GM19372 (cell line): ENCODE results near the gene KCNE4.
A peak's percentile ranks its signal among the peaks of the same experiment; 100 is the strongest.

Experiments used
- ATAC-seq: cut with Tn5 transposase; IDR thresholded peaks from one replicate; pipeline ENCODE4 v1.9.1; 2021; ENCODE audit warnings: mild to moderate bottlenecking, low read depth, moderate library complexity; ENCODE audit not compliant: unreplicated experiment

The KCNE4 gene

DNA sequence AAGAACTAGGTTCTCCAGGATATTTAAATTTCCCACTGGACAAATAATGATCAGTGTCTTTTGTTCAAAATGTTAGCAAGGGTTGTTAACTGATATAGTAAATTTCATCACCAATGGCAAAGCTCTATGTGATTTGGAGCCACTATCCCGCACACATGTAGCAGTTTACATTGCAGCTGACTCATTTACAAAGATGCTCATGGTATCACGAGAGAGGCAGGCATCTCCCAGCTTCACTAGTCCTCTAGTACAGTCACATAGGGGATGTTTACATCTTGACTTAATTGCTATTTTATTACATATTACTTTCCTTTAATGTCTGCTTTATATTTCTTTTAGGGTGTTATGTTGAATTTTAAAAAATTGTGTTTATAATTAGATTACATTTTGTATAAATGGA, 30.7 kb downstream of the KCNE4 start:
- ATAC-seq = no peak

DNA sequence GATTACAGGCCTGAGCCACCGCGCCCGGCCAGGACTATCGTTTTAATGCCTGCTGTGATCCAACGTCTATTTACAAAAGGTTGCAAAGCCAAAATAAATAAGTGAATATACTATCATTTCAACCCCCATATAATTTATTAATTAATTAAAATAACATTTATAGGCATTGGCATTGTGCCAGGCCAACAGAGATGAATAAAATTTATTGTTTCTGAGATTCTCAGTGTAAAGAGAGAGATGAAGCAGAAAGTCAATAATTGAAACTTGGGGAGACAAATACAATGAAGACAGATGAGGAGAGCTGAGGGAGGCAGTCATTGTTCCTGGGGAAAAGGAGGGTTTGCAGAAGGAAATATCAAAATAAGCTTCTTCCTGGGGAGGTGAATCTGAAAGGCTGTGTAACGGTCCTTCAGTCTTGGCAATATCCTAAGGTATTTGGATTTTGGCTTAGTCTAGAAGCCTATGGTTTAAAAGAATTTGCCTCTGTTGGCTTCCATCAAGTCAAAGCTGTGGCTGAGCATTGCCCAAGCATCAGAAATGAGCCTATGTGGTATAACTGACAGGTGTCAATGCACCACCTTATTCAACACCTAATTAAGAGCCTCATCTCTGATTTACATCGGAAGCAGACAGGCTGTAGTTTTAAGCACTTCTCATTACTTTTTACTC, 31.5 kb downstream of the KCNE4 start:
- ATAC-seq = no peak

- no peak for ATAC-seq
These were observed 32.9 kb downstream of the KCNE4 start for GRCh38 chr2:223084873-223085272.

GRCh38 chr2:223086370-223086981, 34.5 kb downstream of the KCNE4 start:
- no peak for ATAC-seq

- ATAC-seq = no peak
These were observed 35.5 kb downstream of the KCNE4 start for GRCh38 chr2:223087466-223087865.

DNA sequence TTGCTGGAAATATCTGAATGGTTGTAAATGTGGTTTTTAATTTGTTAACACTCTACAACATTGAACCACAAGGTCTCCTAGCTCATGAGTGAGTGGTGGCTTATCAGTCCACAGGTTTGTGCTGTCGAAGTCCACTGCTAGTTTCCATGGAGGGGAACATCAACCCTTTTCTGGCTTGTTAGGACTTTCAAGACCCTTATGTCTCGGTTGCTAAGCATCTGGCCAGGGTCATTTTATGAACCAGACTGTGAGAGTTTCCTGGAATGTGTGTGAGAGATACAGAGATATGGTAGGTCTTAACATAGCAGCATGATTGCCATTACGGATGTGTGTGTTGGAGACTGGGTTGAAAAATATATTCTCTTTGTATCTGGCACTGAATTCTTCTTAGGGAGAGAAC, 36.9 kb downstream of the KCNE4 start:
- ATAC-seq = no peak

GRCh38 chr2:223090039-223090438, 38.0 kb downstream of the KCNE4 start:
- no peak for ATAC-seq

GRCh38 chr2:223090540-223091235, 38.7 kb downstream of the KCNE4 start:
- no peak for ATAC-seq

GRCh38 chr2:223092667-223093066, 40.7 kb downstream of the KCNE4 start:
- no peak for ATAC-seq

DNA sequence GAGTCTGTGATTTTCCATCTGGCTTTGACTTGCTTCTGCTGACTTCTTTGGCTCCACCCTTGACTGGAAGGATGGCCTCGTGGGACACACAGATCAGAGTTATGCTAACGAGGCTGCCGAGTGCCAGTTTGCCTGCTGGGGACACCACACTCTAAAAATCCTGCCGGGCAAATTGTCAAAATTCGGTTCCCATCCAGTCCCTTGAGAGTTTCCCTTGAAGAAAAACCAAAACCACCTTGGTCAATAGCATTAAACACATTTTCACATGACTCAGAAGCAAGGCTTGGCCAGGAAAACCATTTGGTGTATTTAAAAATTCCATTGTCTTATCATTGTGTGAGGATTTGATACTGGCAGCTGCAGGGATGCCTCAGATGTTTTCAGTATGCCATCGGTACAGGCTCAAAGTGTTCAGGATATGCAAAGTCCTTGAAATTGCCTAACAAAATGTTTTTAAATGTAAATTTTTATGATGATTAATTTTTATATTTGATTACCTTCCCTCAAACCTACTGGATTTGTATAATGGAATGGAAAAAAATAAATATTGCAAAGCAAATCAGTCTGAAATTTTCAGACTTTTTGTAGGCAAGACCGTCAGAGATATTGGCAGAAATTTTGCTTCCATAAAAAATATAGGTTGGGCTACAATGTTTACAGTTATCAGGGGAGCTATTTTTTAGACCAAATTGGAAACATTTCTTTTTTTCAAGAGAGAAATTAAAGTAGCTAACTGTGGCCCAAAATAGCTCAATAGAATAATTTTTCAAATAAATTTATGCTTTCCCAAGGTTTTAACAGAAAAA, 41.6 kb downstream of the KCNE4 start:
- no peak for ATAC-seq

DNA sequence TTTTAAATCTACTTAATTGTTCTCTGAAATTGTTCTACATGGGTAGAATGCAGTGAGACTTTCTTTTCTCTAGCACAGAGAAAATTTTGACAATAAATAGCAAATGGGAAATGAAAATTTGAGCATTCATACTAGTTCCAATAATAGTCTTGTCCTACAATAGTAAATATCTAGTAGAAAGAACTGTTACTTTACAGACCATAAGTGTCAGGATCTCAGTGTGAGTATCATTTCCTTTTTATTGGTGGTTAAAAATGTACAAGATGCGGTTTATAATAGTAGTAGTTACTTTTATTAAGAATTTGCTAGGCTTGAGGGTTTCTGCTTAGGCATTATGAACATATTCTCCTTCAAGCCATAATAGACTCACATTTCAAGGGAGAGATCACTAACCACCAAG, 43.2 kb downstream of the KCNE4 start:
- no peak for ATAC-seq

GRCh38 chr2:223096235-223096970, 44.4 kb downstream of the KCNE4 start:
- no peak for ATAC-seq

GRCh38 chr2:223097888-223098383, 45.9 kb downstream of the KCNE4 start:
- no peak for ATAC-seq

- no peak for ATAC-seq
These were observed 47.6 kb downstream of the KCNE4 start for GRCh38 chr2:223099561-223099960.

DNA sequence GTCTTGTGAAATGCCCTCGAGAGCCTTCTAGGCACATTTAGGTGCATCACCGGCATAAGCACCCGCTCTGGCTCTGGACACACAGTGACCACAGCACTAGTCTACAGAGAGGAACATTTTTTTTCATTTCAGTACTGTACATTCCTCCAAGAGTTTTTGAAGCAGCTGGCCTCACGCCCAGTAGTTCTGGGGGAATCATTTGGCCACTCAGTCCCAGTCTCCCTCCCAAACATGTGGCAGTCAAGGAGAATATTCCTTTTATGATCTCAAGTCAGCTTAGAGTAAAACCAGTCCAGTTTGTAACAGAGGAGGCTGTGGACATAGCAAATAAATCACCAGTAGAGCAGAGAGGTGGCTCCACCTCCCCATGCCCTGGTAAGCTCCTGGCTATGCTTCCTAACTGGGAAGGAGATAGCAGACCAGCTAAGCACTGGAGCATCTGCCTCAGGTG, 48.1 kb downstream of the KCNE4 start:
- ATAC-seq = no peak

DNA sequence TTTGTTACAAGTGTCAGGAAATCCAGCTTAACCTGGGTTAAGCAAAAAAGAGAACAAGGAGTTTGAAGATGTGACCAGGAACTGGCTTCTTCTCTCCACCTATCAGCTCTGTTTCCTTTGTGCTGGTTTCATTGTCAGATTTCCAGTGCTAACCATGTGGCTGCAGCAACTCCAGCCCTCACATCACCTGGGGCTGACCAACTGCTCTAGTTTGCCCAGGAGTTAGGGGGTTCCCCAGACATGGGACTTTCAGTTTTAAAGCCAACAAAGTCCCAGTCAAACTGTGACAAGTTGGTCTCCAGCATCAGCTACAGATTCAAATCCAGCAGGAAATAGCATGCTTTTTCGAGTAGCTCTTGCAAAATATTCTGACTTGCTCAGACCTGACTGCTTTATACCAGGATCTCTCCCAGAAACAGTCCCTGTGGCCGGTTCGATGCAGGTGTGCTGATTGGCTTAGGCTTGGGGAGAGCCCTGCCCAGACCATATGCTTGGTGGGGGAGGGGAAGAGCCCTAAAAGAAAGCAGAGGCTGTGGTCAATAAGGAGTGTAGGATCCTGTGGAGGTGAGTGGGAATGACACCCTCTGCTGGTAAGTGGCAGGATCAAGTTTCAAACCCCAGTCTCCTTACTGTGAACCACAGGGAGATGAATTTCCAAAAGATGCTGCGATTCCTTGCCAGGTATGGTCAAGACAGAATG, 49.5 kb downstream of the KCNE4 start:
- peak; percentile 70 for ATAC-seq

DNA sequence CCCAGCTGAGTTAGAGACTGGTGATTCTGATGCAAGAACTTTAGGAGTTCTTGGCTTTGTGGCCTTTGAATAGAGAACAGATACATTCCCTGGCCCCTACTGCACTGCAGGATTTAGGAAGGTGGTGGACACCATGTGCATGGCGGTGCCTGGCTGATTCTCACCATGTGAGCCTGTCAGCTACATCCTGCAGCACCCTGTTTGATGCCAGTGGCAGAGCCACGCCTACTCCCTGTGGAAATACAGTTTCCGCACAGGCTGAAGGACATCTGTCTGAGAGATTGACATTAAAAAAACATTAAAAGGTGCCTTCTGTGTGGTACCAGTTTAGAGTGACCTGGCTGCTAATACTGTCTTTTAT, 50.0 kb downstream of the KCNE4 start:
- no peak for ATAC-seq

- no peak for ATAC-seq
These were observed 50.5 kb downstream of the KCNE4 start for GRCh38 chr2:223102450-223102849.

- ATAC-seq = no peak
These were observed 52.5 kb downstream of the KCNE4 start for GRCh38 chr2:223104336-223105132.
